Measurements from ENCODE around the gene FGD4. TPM values are rescaled to one million over a fixed set of nuclear protein-coding genes. Genes with fewer than 3 reads are reported as not detected.
"Not testable (repeated sequence)": the region's sequence is repeated elsewhere in the genome, so short reads cannot be mapped to it uniquely, and the experiment has no call there.

The FGD4 gene
- total RNA-seq, 5 donors from 2014 or later (not counting 1 experiment from before 2014, with no cell fraction given) = 0.18 to 0.79 (median 0.47) TPM

DNA sequence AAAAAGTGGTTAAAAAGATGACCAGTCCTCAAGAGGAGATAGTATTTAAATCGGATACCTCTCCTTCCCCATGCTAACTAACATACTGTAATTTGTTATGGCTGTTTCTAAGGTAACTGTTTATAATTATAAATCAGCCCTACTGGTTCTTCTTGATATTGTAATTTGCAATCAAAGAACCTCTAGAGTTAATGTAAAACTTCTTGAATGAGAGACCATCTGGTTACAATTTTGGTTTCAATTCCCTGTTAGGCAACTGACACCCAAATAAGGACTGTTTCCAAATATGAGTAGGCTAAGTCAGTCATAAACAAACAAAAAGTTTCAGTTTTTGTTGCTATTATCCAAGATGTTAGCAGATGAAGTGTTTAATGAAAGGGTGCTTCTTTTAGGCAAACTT, 159.5 kb downstream of the FGD4 start:
- WGBS (ENCODE audit: insufficient coverage) = no CpG with 5 or more reads among the region's 1 CpG
- H3K9me3 ChIP-seq = no peaks in the 10 kb centered on the region
- H3K27me3 Mint-ChIP-seq = no peaks in the 10 kb centered on the region
- H3K9me3 Mint-ChIP-seq = no peaks in the 10 kb centered on the region
- H3K36me3 ChIP-seq (ENCODE audit: control insufficient read depth in 2 of 2, extremely low read depth in 1 of 2, insufficient read depth in 1 of 2, low read length in 1 of 2) = no peaks in the 10 kb centered on the region
- H3K4me3 ChIP-seq (ENCODE audit: control insufficient read depth in 1 of 2, extremely low read depth in 1 of 2, low read length in 1 of 2) = no peak overlapping the region
- H3K4me1 ChIP-seq (ENCODE audit: control insufficient read depth in 1 of 2, extremely low read depth in 1 of 2, insufficient read depth in 2 of 2, low read length in 2 of 2) = no peaks in the 10 kb centered on the region
- H3K36me3 Mint-ChIP-seq = no peaks in the 10 kb centered on the region
- ChIA-PET CTCF (no interaction called here), POLR2A (no interaction called here)
- no peak overlapping the region for H3K4me3 Mint-ChIP-seq
- no peaks in the 10 kb centered on the region for H3K4me1 Mint-ChIP-seq
- no peaks in the 10 kb centered on the region for H3K27me3 ChIP-seq (replicated peaks in 1 of 2; ENCODE audit: control insufficient read depth in 2 of 2, extremely low read depth in 1 of 2, insufficient read depth in 2 of 2, low read length in 1 of 2)
- H3K27ac ChIP-seq (ENCODE audit: low read length) = no peak overlapping the region
- no peak for ATAC-seq (replicated peaks in 1 of 4)
- H3K27ac Mint-ChIP-seq = no peak overlapping the region
- no peak for DNase-seq

DNA sequence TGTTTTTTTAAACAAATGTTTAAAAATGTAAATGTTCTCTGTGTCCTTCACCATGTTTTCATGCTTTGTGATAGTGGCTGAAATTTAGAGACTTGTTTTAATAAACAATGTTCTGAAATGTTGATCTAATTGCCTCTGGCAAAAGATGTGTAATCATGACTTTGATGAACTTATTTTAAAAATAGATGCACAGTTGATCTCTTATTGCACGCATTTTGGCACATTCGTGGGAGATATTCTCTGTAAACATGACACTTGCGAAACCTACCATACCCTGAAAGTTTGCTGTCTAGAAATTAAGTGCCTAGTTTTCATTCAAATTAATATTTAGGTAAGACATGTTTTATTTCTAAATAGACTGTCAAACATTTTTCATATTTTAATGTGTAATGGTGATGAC, 160.1 kb downstream of the FGD4 start:
- no peaks in the 10 kb centered on the region for H3K27me3 Mint-ChIP-seq
- no peaks in the 10 kb centered on the region for H3K9me3 Mint-ChIP-seq
- no peaks in the 10 kb centered on the region for H3K36me3 ChIP-seq (ENCODE audit: control insufficient read depth in 2 of 2, extremely low read depth in 1 of 2, insufficient read depth in 1 of 2, low read length in 1 of 2)
- no peak overlapping the region for H3K4me3 ChIP-seq (ENCODE audit: control insufficient read depth in 1 of 2, extremely low read depth in 1 of 2, low read length in 1 of 2)
- H3K4me3 Mint-ChIP-seq = no peak overlapping the region
- H3K4me1 Mint-ChIP-seq = no peaks in the 10 kb centered on the region
- no peaks in the 10 kb centered on the region for H3K27me3 ChIP-seq (replicated peaks in 1 of 2; ENCODE audit: control insufficient read depth in 2 of 2, extremely low read depth in 1 of 2, insufficient read depth in 2 of 2, low read length in 1 of 2)
- ChIA-PET CTCF (no interaction called here), POLR2A (no interaction called here)
- WGBS (ENCODE audit: insufficient coverage) = no CpG with 5 or more reads among the region's 3 CpGs
- DNase-seq = no peak
- H3K9me3 ChIP-seq = no peaks in the 10 kb centered on the region
- no peaks in the 10 kb centered on the region for H3K4me1 ChIP-seq (ENCODE audit: control insufficient read depth in 1 of 2, extremely low read depth in 1 of 2, insufficient read depth in 2 of 2, low read length in 2 of 2)
- no peak for ATAC-seq (replicated peaks in 1 of 4)
- H3K27ac Mint-ChIP-seq = no peak overlapping the region
- no peak overlapping the region for H3K27ac ChIP-seq (ENCODE audit: low read length)
- H3K36me3 Mint-ChIP-seq = no peaks in the 10 kb centered on the region

DNA sequence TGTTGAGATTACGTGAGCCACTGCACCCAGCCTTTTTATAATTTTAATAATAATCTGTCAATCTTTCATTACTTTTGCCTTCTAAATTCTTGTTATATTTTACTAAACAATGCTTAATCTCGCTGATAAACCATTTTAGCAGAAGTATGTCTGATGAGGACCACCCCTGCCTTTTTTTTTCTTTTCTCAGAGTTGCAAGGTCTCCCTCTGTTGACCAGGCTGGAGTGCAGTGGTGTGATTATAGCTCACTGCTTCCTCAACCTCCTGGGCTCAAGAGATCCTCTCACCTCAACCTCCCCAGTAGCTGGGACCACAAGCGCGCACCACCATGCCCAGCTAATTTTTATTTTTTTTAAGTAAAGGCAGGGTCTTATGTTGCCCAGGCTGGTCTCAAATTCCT, 161.2 kb downstream of the FGD4 start:
- no peak for ATAC-seq (replicated peaks in 1 of 4)
- Histone ChIP-seq H3K9me3 (no peaks in the 10 kb centered on the region), H3K4me3 (ENCODE audit: control insufficient read depth in 1 of 2, extremely low read depth in 1 of 2, low read length in 1 of 2) (no peak overlapping the region), H3K36me3 (ENCODE audit: control insufficient read depth in 2 of 2, extremely low read depth in 1 of 2, insufficient read depth in 1 of 2, low read length in 1 of 2) (no peaks in the 10 kb centered on the region), H3K27ac (ENCODE audit: low read length) (no peak overlapping the region), H3K4me1 (ENCODE audit: control insufficient read depth in 1 of 2, extremely low read depth in 1 of 2, insufficient read depth in 2 of 2, low read length in 2 of 2) (no peaks in the 10 kb centered on the region), H3K27me3 (replicated peaks in 1 of 2; ENCODE audit: control insufficient read depth in 2 of 2, extremely low read depth in 1 of 2, insufficient read depth in 2 of 2, low read length in 1 of 2) (no peaks in the 10 kb centered on the region)
- no peaks in the 10 kb centered on the region for H3K36me3 Mint-ChIP-seq
- H3K27ac Mint-ChIP-seq = no peak overlapping the region
- H3K4me1 Mint-ChIP-seq = no peaks in the 10 kb centered on the region
- ChIA-PET POLR2A (no interaction called here), CTCF (no interaction called here)
- no peak for DNase-seq
- H3K9me3 Mint-ChIP-seq = no peaks in the 10 kb centered on the region
- H3K4me3 Mint-ChIP-seq = no peak overlapping the region
- no CpG with 5 or more reads among the region's 4 CpGs for WGBS (ENCODE audit: insufficient coverage)
- no peaks in the 10 kb centered on the region for H3K27me3 Mint-ChIP-seq

DNA sequence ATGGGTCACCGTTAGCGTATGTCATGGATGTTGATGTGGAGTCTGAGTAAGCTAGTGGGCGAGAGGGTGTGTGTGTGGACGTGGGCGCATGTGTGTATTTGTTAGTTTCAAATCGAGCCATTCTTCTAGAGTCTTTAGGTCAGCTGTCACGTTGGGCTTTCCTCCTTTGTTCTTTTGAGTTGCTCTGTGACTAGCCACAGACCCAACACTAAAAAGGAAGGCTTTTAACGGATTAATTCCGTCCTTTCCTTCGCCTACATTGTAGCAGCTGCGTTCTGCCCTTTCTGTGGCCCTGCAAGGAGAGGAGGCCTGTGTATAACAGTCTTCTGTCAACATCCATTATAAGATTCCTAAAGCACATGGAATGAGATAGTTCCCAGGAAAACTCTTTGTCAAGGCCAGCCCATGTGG, 162.6 kb downstream of the FGD4 start:
- Mint-ChIP-seq H3K9me3 (no peaks in the 10 kb centered on the region), H3K27me3 (no peaks in the 10 kb centered on the region), H3K4me3 (no peak overlapping the region), H3K4me1 (no peaks in the 10 kb centered on the region), H3K36me3 (no peaks in the 10 kb centered on the region), H3K27ac (no peak overlapping the region)
- Histone ChIP-seq H3K36me3 (ENCODE audit: control insufficient read depth in 2 of 2, extremely low read depth in 1 of 2, insufficient read depth in 1 of 2, low read length in 1 of 2) (no peaks in the 10 kb centered on the region), H3K4me1 (ENCODE audit: control insufficient read depth in 1 of 2, extremely low read depth in 1 of 2, insufficient read depth in 2 of 2, low read length in 2 of 2) (no peaks in the 10 kb centered on the region), H3K27ac (ENCODE audit: low read length) (no peak overlapping the region), H3K9me3 (no peaks in the 10 kb centered on the region), H3K27me3 (replicated peaks in 1 of 2; ENCODE audit: control insufficient read depth in 2 of 2, extremely low read depth in 1 of 2, insufficient read depth in 2 of 2, low read length in 1 of 2) (no peaks in the 10 kb centered on the region), H3K4me3 (ENCODE audit: control insufficient read depth in 1 of 2, extremely low read depth in 1 of 2, low read length in 1 of 2) (no peak overlapping the region)
- CTCF ChIA-PET = no interaction called here
- no peak for ATAC-seq (replicated peaks in 1 of 4)
- WGBS (ENCODE audit: insufficient coverage) = 76% methylated on average over 2 of the region's 11 CpGs
- POLR2A ChIA-PET = no interaction called here
- no peak for DNase-seq

DNA sequence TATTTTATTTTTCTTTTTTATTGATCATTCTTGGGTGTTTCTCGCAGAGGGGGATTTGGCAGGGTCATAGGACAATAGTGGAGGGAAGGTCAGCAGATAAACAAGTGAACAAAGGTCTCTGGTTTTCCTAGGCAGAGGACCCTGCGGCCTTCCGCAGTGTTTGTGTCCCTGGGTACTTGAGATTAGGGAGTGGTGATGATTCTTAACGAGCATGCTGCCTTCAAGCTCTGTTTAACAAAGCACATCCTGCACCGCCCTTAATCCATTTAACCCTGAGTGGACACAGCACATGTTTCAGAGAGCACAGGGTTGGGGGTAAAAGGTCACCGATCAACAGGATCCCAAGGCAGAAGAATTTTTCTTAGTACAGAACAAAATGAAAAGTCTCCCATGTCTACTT, 163.1 kb downstream of the FGD4 start:
- H3K4me3 ChIP-seq (ENCODE audit: control insufficient read depth in 1 of 2, extremely low read depth in 1 of 2, low read length in 1 of 2); H3K36me3 ChIP-seq (ENCODE audit: control insufficient read depth in 2 of 2, extremely low read depth in 1 of 2, insufficient read depth in 1 of 2, low read length in 1 of 2); DNase-seq; POLR2A ChIA-PET; H3K27ac ChIP-seq (ENCODE audit: low read length); H3K4me1 Mint-ChIP-seq; H3K9me3 Mint-ChIP-seq; H3K4me1 ChIP-seq (ENCODE audit: control insufficient read depth in 1 of 2, extremely low read depth in 1 of 2, insufficient read depth in 2 of 2, low read length in 2 of 2); H3K27me3 ChIP-seq (replicated peaks in 1 of 2; ENCODE audit: control insufficient read depth in 2 of 2, extremely low read depth in 1 of 2, insufficient read depth in 2 of 2, low read length in 1 of 2); H3K36me3 Mint-ChIP-seq; H3K27me3 Mint-ChIP-seq; ATAC-seq (replicated peaks in 1 of 4); CTCF ChIA-PET; H3K4me3 Mint-ChIP-seq; H3K9me3 ChIP-seq; H3K27ac Mint-ChIP-seq: not testable (repeated sequence)
- WGBS (ENCODE audit: insufficient coverage) = no CpG with 5 or more reads among the region's 6 CpGs

DNA sequence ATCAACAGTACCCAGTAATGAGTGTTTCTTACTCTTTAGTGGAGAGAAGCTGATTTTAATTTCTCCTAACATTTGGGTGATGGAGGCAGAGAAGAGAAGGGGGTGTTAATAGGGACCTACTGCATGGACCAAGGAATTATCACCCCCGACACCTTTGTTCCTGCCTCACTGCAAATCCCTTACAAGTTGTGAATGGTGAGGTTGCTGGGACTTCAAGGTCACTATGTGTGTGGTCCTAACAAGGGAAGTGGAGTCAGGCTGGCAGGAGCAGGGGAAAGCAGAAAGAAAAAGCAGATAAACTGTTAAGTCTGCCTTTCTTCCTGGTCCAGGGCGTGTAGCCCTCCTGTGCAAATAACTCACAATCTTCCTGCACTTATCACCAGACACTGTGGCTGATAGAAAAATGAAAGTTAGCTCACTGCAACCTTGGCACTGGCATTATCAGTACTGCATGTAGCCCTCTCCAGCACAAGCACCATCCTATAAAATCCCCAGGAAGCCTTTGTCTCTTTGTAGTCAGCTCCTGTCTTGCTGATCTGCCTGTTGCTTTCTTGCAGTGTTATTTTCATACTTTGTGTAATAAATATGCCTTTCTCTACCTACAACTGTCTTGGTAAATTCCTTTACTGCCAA, 167.4 kb downstream of the FGD4 start:
- no peak overlapping the region for H3K27ac Mint-ChIP-seq
- H3K27me3 Mint-ChIP-seq = no peaks in the 10 kb centered on the region
- H3K36me3 Mint-ChIP-seq = no peaks in the 10 kb centered on the region
- CTCF ChIA-PET = no interaction called here
- no peak overlapping the region for H3K27ac ChIP-seq (ENCODE audit: low read length)
- ATAC-seq (replicated peaks in 1 of 4) (no peak), DNase-seq (no peak)
- no peaks in the 10 kb centered on the region for H3K9me3 ChIP-seq
- no CpG with 5 or more reads among the region's 2 CpGs for whole genome bisulfite sequencing (ENCODE audit: insufficient coverage)
- no peak overlapping the region for H3K4me3 Mint-ChIP-seq
- no peaks in the 10 kb centered on the region for H3K27me3 ChIP-seq (replicated peaks in 1 of 2; ENCODE audit: control insufficient read depth in 2 of 2, extremely low read depth in 1 of 2, insufficient read depth in 2 of 2, low read length in 1 of 2)
- H3K4me1 Mint-ChIP-seq = no peaks in the 10 kb centered on the region
- H3K9me3 Mint-ChIP-seq = no peaks in the 10 kb centered on the region
- H3K36me3 ChIP-seq (ENCODE audit: control insufficient read depth in 2 of 2, extremely low read depth in 1 of 2, insufficient read depth in 1 of 2, low read length in 1 of 2) = no peaks in the 10 kb centered on the region
- POLR2A ChIA-PET = no interaction called here
- no peaks in the 10 kb centered on the region for H3K4me1 ChIP-seq (ENCODE audit: control insufficient read depth in 1 of 2, extremely low read depth in 1 of 2, insufficient read depth in 2 of 2, low read length in 2 of 2)
- no peak overlapping the region for H3K4me3 ChIP-seq (ENCODE audit: control insufficient read depth in 1 of 2, extremely low read depth in 1 of 2, low read length in 1 of 2)

DNA sequence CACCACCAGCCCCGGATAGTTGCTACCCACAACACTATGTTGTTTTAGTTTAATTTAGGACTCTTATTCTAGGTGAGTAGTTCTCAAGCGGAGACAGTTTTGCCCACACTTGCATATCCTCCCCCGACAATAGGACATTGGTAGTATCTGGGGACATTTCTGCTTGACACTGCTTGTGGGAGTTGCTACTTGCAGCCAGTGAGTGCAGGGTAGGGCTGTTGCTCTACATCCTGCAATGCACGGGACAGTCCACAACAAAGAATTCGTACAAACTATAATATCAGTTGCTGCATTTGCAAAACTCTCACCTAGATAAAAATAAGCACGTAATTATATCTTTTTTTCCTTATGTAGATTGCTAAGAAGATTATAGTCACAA, 167.9 kb downstream of the FGD4 start:
- Histone ChIP-seq H3K4me3 (ENCODE audit: control insufficient read depth in 1 of 2, extremely low read depth in 1 of 2, low read length in 1 of 2) (no peak overlapping the region), H3K9me3 (no peaks in the 10 kb centered on the region), H3K27me3 (replicated peaks in 1 of 2; ENCODE audit: control insufficient read depth in 2 of 2, extremely low read depth in 1 of 2, insufficient read depth in 2 of 2, low read length in 1 of 2) (no peaks in the 10 kb centered on the region), H3K36me3 (ENCODE audit: control insufficient read depth in 2 of 2, extremely low read depth in 1 of 2, insufficient read depth in 1 of 2, low read length in 1 of 2) (no peaks in the 10 kb centered on the region), H3K4me1 (ENCODE audit: control insufficient read depth in 1 of 2, extremely low read depth in 1 of 2, insufficient read depth in 2 of 2, low read length in 2 of 2) (no peaks in the 10 kb centered on the region), H3K27ac (ENCODE audit: low read length) (no peak overlapping the region)
- Mint-ChIP-seq H3K9me3 (no peaks in the 10 kb centered on the region), H3K36me3 (no peaks in the 10 kb centered on the region), H3K4me1 (no peaks in the 10 kb centered on the region), H3K4me3 (no peak overlapping the region), H3K27ac (no peak overlapping the region), H3K27me3 (no peaks in the 10 kb centered on the region)
- POLR2A ChIA-PET = no interaction called here
- no CpG with 5 or more reads among the region's 6 CpGs for WGBS (ENCODE audit: insufficient coverage)
- ATAC-seq (replicated peaks in 1 of 4) (no peak), DNase-seq (no peak)
- CTCF ChIA-PET = no interaction called here
